ENCODE data around the gene C9orf43. TPM values are rescaled to one million over a fixed set of nuclear protein-coding genes. Genes with fewer than 3 reads are reported as not detected.

Gene C9orf43
- total and polyA plus RNA-seq, 7 donors = 0.20 to 0.68 (median 0.55) TPM; not detected in 2

DNA sequence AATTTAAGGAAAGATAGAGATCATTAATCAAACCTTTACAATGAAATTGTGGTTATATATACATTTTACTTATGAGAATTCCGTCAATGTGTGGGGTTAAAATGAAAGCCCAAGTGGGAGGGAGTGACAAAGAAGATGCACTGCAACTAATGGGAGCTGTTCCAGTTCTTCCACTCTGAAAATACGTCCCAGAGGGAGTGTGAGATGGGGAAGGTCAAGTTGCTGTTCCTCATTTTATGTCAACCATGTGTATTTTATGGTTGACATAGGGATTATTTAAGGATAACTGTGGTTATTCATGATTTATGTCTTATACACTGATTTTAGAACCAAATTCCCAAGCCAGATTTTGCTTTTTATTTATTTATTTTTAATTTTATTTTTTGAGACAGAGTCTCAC is 38.8 kb downstream of the C9orf43 start:
- peaks cover 0 to 10% (median 2%) of the 10 kb centered on the region in 4 donors for H3K4me1 ChIP-seq
- TF ChIP-seq EP300 (IDR thresholded peaks at IDR 0.05) = no peak
- TF ChIP-seq, protein P1, sequence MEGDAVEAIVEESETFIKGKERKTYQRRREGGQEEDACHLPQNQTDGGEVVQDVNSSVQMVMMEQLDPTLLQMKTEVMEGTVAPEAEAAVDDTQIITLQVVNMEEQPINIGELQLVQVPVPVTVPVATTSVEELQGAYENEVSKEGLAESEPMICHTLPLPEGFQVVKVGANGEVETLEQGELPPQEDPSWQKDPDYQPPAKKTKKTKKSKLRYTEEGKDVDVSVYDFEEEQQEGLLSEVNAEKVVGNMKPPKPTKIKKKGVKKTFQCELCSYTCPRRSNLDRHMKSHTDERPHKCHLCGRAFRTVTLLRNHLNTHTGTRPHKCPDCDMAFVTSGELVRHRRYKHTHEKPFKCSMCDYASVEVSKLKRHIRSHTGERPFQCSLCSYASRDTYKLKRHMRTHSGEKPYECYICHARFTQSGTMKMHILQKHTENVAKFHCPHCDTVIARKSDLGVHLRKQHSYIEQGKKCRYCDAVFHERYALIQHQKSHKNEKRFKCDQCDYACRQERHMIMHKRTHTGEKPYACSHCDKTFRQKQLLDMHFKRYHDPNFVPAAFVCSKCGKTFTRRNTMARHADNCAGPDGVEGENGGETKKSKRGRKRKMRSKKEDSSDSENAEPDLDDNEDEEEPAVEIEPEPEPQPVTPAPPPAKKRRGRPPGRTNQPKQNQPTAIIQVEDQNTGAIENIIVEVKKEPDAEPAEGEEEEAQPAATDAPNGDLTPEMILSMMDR (IDR thresholded peaks at IDR 0.05) = no peak
- WGBS, 2 donors = 66 to 71% methylated on average over 2 of the region's 2 CpGs
- no peaks in the 10 kb centered on the region for H3K36me3 ChIP-seq
- H3K27me3 ChIP-seq = no peaks in the 10 kb centered on the region
- no peak overlapping the region for H3K4me3 ChIP-seq
- H3K27ac ChIP-seq = no peak overlapping the region
- no peaks in the 10 kb centered on the region for H3K9me3 ChIP-seq
- no peak for DNase-seq
- intact Hi-C loops (cut with DNase I) = loop anchor here (2.0 kb wide), 1 partner anchor 133 kb away; no protein-coding TSS in a partner anchor

DNA sequence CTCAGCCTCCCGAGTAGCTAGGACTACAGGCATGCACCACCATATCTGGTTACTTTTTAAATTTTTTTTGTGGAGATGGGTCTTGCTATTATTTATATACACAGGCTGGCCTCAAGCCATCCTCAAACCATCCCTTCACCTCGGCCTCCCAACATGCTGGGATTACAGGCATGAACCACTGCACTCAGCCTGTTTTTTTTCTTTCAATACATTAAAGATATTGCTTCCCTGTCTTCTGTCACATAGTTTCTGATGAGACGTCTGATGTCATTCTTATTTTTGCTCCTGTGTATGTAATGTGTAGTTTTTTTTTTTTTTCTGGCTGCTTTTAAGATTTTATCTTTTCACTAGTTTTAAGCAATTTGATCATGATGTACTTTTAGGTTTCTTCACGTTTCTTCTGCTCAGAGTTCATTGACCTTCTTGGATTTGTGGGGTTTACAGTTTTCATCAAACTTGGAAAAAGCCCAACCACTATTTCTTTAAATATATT is 41.6 kb downstream of the C9orf43 start:
- no peak overlapping the region for H3K4me3 ChIP-seq
- intact Hi-C loops (cut with DNase I) = no loop called here
- H3K4me1 ChIP-seq = peaks cover 0 to 35% (median 25%) of the 10 kb centered on the region in 4 donors
- H3K9me3 ChIP-seq = no peaks in the 10 kb centered on the region
- DNase-seq = no peak
- no peaks in the 10 kb centered on the region for H3K36me3 ChIP-seq
- no peaks in the 10 kb centered on the region for H3K27me3 ChIP-seq
- TF ChIP-seq POLR2AphosphoS5 (IDR thresholded peaks at IDR 0.05) (no peak), EP300 (IDR thresholded peaks at IDR 0.05) (no peak), POLR2A (IDR thresholded peaks at IDR 0.05) (no peak)
- TF ChIP-seq, protein P1 (IDR thresholded peaks at IDR 0.05) = no peak
- no peak overlapping the region for H3K27ac ChIP-seq
- 81 to 85% methylated on average over 4 of the region's 4 CpGs for WGBS, 2 donors

DNA sequence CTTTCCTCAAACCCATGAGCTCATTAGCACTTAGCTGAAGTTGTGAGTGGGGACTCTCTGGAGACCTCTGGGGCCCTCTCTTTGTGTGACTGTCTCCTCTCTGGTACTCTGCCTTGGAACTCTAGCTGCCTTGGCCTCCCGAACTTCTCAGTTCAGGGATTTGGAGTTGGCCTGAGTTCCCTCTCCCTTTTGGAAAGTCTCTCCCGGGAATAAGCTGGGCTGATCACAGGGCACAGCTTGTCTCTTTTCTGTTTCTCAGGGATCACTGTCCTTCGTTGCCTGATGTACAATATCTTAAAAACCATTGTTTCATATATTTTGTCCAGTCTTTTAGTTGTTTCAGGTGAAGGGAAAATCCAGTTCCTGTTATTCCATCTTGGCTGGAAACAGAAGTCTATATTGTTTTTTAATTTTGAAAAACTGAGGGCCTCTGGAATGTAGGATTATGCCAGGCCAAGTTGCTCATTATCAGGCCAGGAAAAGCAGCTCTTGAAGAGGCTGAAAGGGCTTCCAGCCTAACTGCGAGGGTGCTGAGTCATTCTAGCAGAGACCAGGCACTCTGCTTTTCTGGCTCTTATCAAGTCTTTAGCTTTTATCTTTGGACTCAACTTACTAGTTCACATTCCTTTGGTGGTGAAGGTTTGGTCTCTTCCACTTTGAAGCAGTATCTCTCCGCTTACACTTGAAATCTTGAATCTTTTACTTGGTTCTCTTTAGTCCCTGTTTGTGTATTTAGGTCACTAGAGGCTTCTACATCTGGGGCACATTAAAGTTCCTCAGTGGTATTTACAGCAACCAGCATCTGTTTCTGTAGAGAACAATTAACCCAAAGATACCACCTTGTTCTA is 44.6 kb downstream of the C9orf43 start:
- WGBS, 2 donors = 60 to 73% methylated on average over 5 of the region's 5 CpGs
- peaks cover 0 to 31% (median 25%) of the 10 kb centered on the region in 4 donors for H3K4me1 ChIP-seq
- no peaks in the 10 kb centered on the region for H3K9me3 ChIP-seq
- peak overlapping the region; percentile 85 to 89 (median 86) for H3K27ac ChIP-seq
- H3K27me3 ChIP-seq = no peaks in the 10 kb centered on the region
- no peak for TF ChIP-seq POLR2A (IDR thresholded peaks at IDR 0.05)
- peak; percentile 13 to 27 (median 19) for TF ChIP-seq POLR2AphosphoS5 (IDR thresholded peaks at IDR 0.05)
- H3K4me3 ChIP-seq = no peak overlapping the region
- intact Hi-C loops (cut with DNase I) = no loop called here
- H3K36me3 ChIP-seq = no peaks in the 10 kb centered on the region
- peak; percentile 74 for DNase-seq

DNA sequence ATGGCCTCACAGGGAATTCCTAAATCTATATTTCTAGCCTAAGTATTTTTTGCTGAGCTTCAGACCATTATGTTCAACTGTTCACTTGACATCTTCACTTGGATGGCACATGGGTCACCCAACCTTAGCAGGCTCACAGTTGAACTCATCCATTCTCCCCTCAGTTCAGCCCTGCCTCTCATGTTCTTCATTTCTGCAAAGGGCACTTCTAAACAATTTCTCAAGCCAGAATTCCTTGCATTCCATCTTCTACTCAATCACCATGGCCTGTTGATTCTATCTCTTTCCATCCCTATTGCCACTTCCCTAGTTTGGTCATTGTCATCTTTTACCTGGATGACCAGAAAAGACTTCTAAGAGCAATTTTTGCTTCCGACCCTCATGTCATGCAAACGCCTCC is 45.7 kb downstream of the C9orf43 start:
- Histone ChIP-seq H3K27ac (peak overlapping the region; percentile 85 to 89 (median 86)), H3K27me3 (no peaks in the 10 kb centered on the region), H3K4me3 (no peak overlapping the region), H3K9me3 (no peaks in the 10 kb centered on the region), H3K36me3 (no peaks in the 10 kb centered on the region), H3K4me1 (peaks cover 0 to 31% (median 25%) of the 10 kb centered on the region in 4 donors)
- intact Hi-C loops (cut with DNase I) = no loop called here
- 95 to 98% methylated on average over 2 of the region's 2 CpGs for WGBS, 2 donors
- TF ChIP-seq, protein P1 (IDR thresholded peaks at IDR 0.05) = no peak
- no peak for DNase-seq

DNA sequence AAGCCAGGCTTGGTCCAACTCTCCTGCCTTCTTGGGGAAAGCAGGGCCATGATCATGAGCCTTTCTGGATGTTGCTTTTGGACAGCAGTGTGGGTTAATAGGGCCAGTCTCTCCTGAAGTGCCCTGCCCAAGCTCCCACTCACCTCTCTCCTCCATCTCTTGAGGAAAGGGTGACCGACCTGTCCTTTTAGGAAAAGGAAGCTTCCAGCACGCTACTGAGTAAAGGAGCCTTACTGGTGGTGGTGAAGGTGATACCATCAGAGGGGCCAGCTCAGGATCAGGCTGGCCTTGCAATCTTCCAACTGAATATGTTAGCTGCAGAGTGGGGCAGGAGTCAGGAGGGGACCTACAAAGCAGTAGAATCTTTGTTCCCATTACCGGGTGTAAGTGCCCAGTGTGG is 50.7 kb downstream of the C9orf43 start:
- no peaks in the 10 kb centered on the region for H3K36me3 ChIP-seq
- intact Hi-C loops (cut with DNase I) = loop anchor here (5.0 kb wide), 2 partner anchors 61 to 106 kb away; no protein-coding TSS in a partner anchor
- DNase-seq = peak; percentile 33
- TF ChIP-seq POLR2A (IDR thresholded peaks at IDR 0.05) (no peak), POLR2AphosphoS5 (IDR thresholded peaks at IDR 0.05) (no peak), EP300 (IDR thresholded peaks at IDR 0.05) (no peak)
- TF ChIP-seq, protein P1 (IDR thresholded peaks at IDR 0.05) = no peak
- no peaks in the 10 kb centered on the region for H3K27me3 ChIP-seq
- H3K27ac ChIP-seq = no peak overlapping the region
- no peak overlapping the region for H3K4me3 ChIP-seq
- WGBS, 2 donors = 94 to 95% methylated on average over 3 of the region's 3 CpGs
- no peaks in the 10 kb centered on the region for H3K9me3 ChIP-seq
- H3K4me1 ChIP-seq = peaks cover 0 to 42% (median 24%) of the 10 kb centered on the region in 4 donors

Data from sigmoid colon (tissue), 7 donors.